MCF 10A (cell line): ENCODE measurements around the gene RMND5B. TPM values are rescaled to one million over a fixed set of nuclear protein-coding genes. Genes with fewer than 3 reads are reported as not detected.

Source experiments
- BruUV-seq: library from RNA; stranded (reverse); fragments of 400-500 nt; replicated peaks from 2 replicates; lab custom pipeline; 2021; lab: Mats Ljungman, UMichigan
- CTCF ChIA-PET: fragments of 300-600 bp; sonication (Branson Sonifier 250); formaldehyde crosslinking; extraction: SDS; loops from one replicate; lab custom pipeline; 2021; ENCODE audit warnings: antibody characterized with exemption, inconsistent platforms; lab: Yijun Ruan, JAX
- POLR2A ChIA-PET: fragments of 300-600, 350-650 bp; sonication (Branson Sonifier 250); formaldehyde crosslinking; extraction: SDS; loops from one replicate; lab custom pipeline; 2020; ENCODE audit warnings: antibody characterized with exemption, inconsistent platforms; lab: Yijun Ruan, JAX
- DNase-seq: peaks from one replicate; pipeline ENCODE4 v3.0.0-alpha.2; 2018; ENCODE audit not compliant: unreplicated experiment
- H3K27ac Mint-ChIP-seq: one replicate; pipeline ENCODE4 v1.8.0; 2022; ENCODE audit warnings: mild to moderate bottlenecking, low read depth, mixed read lengths; ENCODE audit not compliant: unreplicated experiment
- H3K27me3 Mint-ChIP-seq: one replicate; pipeline ENCODE4 v1.8.0; 2022; ENCODE audit warnings: mixed read lengths; ENCODE audit not compliant: insufficient read depth, unreplicated experiment
- H3K36me3 Mint-ChIP-seq: one replicate; pipeline ENCODE4 v1.8.0; 2022; ENCODE audit warnings: mild to moderate bottlenecking, moderate library complexity, mixed read lengths; ENCODE audit not compliant: insufficient read depth, unreplicated experiment
- H3K4me1 Mint-ChIP-seq: one replicate; pipeline ENCODE4 v1.8.0; 2022; ENCODE audit warnings: mixed read lengths; ENCODE audit not compliant: insufficient read depth, unreplicated experiment
- H3K4me3 Mint-ChIP-seq: one replicate; pipeline ENCODE4 v1.8.0; 2022; ENCODE audit warnings: mild to moderate bottlenecking, moderate library complexity, mixed read lengths; ENCODE audit not compliant: unreplicated experiment
- H3K9me3 Mint-ChIP-seq: one replicate; pipeline ENCODE4 v1.8.0; 2022; ENCODE audit warnings: mixed read lengths; ENCODE audit not compliant: unreplicated experiment
- CTCF ChIP-seq: fragments of 200-600 bp; IDR thresholded peaks from one replicate; pipeline ENCODE4 v1.8.0; 2022; ENCODE audit warnings: antibody characterized with exemption, mild to moderate bottlenecking; ENCODE audit not compliant: unreplicated experiment
- intact Hi-C: fragments of 100-400 bp; cut with micrococcal nuclease; formaldehyde crosslinking; loops from 2 replicates; pipeline ENCODE4 v1.14.1; 2022
- total RNA-seq: library from RNA; stranded (reverse); gene quantifications from 2 replicates; pipeline ENCODE4 v1.2.3, GENCODE V29; 2022

RMND5B gene
- total RNA-seq, 1 experiment from 2014 or later = 53.0 TPM

GRCh38 chr5:178177569-178177968, 46.8 kb downstream of the RMND5B start:
- Mint-ChIP-seq H3K27ac (no peak overlapping the region), H3K4me1 (no peaks in the 10 kb centered on the region), H3K4me3 (no peak overlapping the region), H3K9me3 (no peaks in the 10 kb centered on the region), H3K27me3 (no peaks in the 10 kb centered on the region), H3K36me3 (no peaks in the 10 kb centered on the region)
- DNase-seq = no peak
- no TSS peak for BruUV-seq
- CTCF ChIA-PET = interaction anchor here (1.3 kb wide), 1 partner anchor 102 kb away, joined by 3 read pairs; no protein-coding TSS in a partner anchor
- intact Hi-C loops = no loop called here
- TF ChIP-seq CTCF = no peak
- POLR2A ChIA-PET = interaction anchor here (0.7 kb wide), 1 partner anchor 17 kb away, joined by 3 read pairs; no protein-coding TSS in a partner anchor

GRCh38 chr5:178180141-178180863, 49.5 kb downstream of the RMND5B start:
- CTCF ChIA-PET = interaction anchor here (0.6 to 1.4 kb wide), 9 partner anchors 11 to 1520 kb away, joined by 3 to 7 read pairs (median 3); no protein-coding TSS in a partner anchor
- no peak overlapping the region for H3K27ac Mint-ChIP-seq
- no peaks in the 10 kb centered on the region for H3K9me3 Mint-ChIP-seq
- POLR2A ChIA-PET = interaction anchor here (0.6 to 2.5 kb wide), 2 partner anchors 12 to 27 kb away, joined by 5 to 7 read pairs; partner anchors contain the start of gene NHP2
- H3K36me3 Mint-ChIP-seq = no peaks in the 10 kb centered on the region
- no TSS peak for BruUV-seq
- H3K4me3 Mint-ChIP-seq = no peak overlapping the region
- intact Hi-C loops = no loop called here
- DNase-seq = no peak
- no peaks in the 10 kb centered on the region for H3K27me3 Mint-ChIP-seq
- TF ChIP-seq CTCF = no peak
- no peaks in the 10 kb centered on the region for H3K4me1 Mint-ChIP-seq

- Mint-ChIP-seq H3K27me3 (no peaks in the 10 kb centered on the region), H3K4me1 (no peaks in the 10 kb centered on the region), H3K4me3 (no peak overlapping the region), H3K27ac (no peak overlapping the region), H3K36me3 (no peaks in the 10 kb centered on the region), H3K9me3 (no peaks in the 10 kb centered on the region)
- no peak for TF ChIP-seq CTCF
- ChIA-PET CTCF (interaction anchor here (0.8 to 3.1 kb wide), 7 partner anchors 13 to 124 kb away, joined by 3 to 13 read pairs (median 4); no protein-coding TSS in a partner anchor), POLR2A (interaction anchor here (0.6 to 2.5 kb wide), 5 partner anchors 10 to 77 kb away, joined by 3 to 7 read pairs (median 3); partner anchors contain the start of gene HNRNPAB)
- intact Hi-C loops = no loop called here
- no TSS peak for BruUV-seq
- no peak for DNase-seq
Measured at GRCh38 chr5:178182158-178182876, 51.5 kb downstream of the RMND5B start.

- ChIA-PET CTCF (interaction anchor here (0.6 to 1.2 kb wide), 2 partner anchors 20 to 23 kb away, joined by 3 to 5 read pairs; no protein-coding TSS in a partner anchor), POLR2A (interaction anchor here (0.6 to 1.1 kb wide), 2 partner anchors 13 to 587 kb away, joined by 4 read pairs; no protein-coding TSS in a partner anchor)
- no peaks in the 10 kb centered on the region for H3K27me3 Mint-ChIP-seq
- H3K36me3 Mint-ChIP-seq = no peaks in the 10 kb centered on the region
- H3K4me3 Mint-ChIP-seq = no peak overlapping the region
- H3K9me3 Mint-ChIP-seq = no peaks in the 10 kb centered on the region
- TF ChIP-seq CTCF = no peak
- no peak overlapping the region for H3K27ac Mint-ChIP-seq
- DNase-seq = no peak
- BruUV-seq = no TSS peak
- intact Hi-C loops = no loop called here
- no peaks in the 10 kb centered on the region for H3K4me1 Mint-ChIP-seq
Measured at GRCh38 chr5:178186427-178186826, 55.6 kb downstream of the RMND5B start.
